Cardiac fibroblast (primary cell): Measurements from ENCODE around the gene PODXL2.
"Not testable (repeated sequence)": the region's sequence is repeated elsewhere in the genome, so short reads cannot be mapped to it uniquely, and the experiment has no call there.

Experiments used
- DNase-seq, 2 donors: peaks; one replicate each; pipeline versions ENCODE4 v3.0.0 to v3.0.0-alpha.2; 2010; ENCODE audit warnings: low read depth in 2 of 2
- H3K4me3 ChIP-seq, 2 donors: replicated peaks in 1 of 2; 1 replicate in 1 of 2; 2 replicates in 1 of 2; pipeline ENCODE4 v1.5.1; 2011; ENCODE audit warnings: low read depth in 2 of 2, low read length in 2 of 2, mild to moderate bottlenecking in 2 of 2, moderate library complexity in 1 of 2
- TF ChIP-seq, protein P1 (sequence below): IDR thresholded peaks from one replicate; pipeline ENCODE4 v1.5.1; 2011; ENCODE audit warnings: low read depth, mild to moderate bottlenecking, low read length, inconsistent platforms

The PODXL2 gene

GRCh38 chr3:127700406-127700805, 71.4 kb downstream of the PODXL2 start:
- TF ChIP-seq, protein P1, sequence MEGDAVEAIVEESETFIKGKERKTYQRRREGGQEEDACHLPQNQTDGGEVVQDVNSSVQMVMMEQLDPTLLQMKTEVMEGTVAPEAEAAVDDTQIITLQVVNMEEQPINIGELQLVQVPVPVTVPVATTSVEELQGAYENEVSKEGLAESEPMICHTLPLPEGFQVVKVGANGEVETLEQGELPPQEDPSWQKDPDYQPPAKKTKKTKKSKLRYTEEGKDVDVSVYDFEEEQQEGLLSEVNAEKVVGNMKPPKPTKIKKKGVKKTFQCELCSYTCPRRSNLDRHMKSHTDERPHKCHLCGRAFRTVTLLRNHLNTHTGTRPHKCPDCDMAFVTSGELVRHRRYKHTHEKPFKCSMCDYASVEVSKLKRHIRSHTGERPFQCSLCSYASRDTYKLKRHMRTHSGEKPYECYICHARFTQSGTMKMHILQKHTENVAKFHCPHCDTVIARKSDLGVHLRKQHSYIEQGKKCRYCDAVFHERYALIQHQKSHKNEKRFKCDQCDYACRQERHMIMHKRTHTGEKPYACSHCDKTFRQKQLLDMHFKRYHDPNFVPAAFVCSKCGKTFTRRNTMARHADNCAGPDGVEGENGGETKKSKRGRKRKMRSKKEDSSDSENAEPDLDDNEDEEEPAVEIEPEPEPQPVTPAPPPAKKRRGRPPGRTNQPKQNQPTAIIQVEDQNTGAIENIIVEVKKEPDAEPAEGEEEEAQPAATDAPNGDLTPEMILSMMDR: no peak
- no peak overlapping the region for H3K4me3 ChIP-seq
- DNase-seq: no peak

GRCh38 chr3:127701280-127701911, 72.4 kb downstream of the PODXL2 start:
- DNase-seq: no peak
- TF ChIP-seq, protein P1: no peak
- H3K4me3 ChIP-seq: no peak overlapping the region

GRCh38 chr3:127702151-127702578, 73.2 kb downstream of the PODXL2 start:
- TF ChIP-seq, protein P1: no peak
- DNase-seq: peak in 1 of 2 donors; percentile 76

DNA sequence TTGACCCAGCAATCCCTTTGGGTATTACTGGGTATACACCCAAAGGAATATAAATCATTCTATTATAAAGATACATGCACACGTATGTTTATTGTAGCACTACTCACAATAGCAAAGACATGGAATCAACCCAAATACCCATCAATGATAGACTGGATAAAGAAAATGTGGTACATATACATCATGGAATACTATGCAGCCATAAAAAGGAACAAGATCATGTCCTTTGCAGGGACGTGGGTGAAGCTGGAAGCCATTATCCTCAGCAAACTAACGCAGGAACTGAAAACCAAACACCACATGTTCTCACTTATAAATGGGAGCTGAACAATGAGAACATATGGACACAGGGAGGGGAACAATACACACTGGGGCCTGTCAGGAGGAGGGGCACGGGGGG, 75.9 kb downstream of the PODXL2 start:
- not testable (repeated sequence) for DNase-seq, H3K4me3 ChIP-seq

More at GRCh38 chr3:127702151-127702578, 73.2 kb downstream of the PODXL2 start:
- H3K4me3 ChIP-seq: no peak overlapping the region

DNA sequence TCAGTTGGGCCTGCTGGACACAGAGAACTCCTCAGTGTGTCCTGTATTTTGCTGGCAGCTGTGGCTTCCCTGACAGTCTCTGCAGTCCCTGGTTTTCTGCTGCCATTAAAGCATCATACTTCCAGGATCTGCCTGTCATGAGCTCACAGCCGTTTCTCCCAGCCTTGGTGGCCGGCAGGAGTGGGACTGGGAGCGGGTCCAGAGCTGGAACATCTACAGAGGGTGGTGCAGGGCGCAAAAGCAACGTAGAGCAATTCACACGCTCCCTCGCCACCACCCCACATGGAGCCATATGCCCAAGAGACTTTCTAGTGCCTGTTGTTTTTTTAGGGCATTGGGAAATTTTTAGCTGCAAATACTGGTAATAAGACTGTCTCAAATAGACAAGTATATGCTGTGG, 77.3 kb downstream of the PODXL2 start:
- no peak overlapping the region for H3K4me3 ChIP-seq
- TF ChIP-seq, protein P1: no peak
- no peak for DNase-seq

- TF ChIP-seq, protein P1: no peak
- no peak for DNase-seq
- no peak overlapping the region for H3K4me3 ChIP-seq
Observed at GRCh38 chr3:127706785-127707351, 77.9 kb downstream of the PODXL2 start.

GRCh38 chr3:127707851-127708411, 78.9 kb downstream of the PODXL2 start:
- TF ChIP-seq, protein P1: no peak
- no peak overlapping the region for H3K4me3 ChIP-seq
- no peak for DNase-seq
